NCI-H146 treated with DMSO at 0.1 percent for 48 hours (cell line): ENCODE results near the gene ARHGAP15.

ENCODE experiments used
- DNase-seq: peaks from one replicate; lab custom pipeline; 2025; ENCODE audit not compliant: unreplicated experiment; lab: John Stamatoyannopoulos, UW

The ARHGAP15 gene

DNA sequence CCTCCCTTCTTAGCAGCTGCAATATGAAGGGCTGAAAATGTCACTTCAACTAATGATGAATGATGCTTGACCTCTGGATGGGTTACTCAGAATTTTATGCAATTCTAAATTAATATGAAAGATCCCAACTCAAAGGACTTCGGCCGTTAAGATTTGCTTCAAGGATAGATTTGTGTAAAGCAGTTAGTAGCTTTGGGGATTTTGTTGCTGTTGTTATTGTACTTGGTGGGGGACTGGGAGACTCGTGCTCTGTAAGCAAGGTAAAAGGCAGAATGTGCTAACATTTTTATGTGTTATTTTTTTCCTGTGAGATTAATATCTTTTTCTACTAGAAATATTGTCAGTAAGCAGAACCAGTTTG lies 478.8 kb downstream of the ARHGAP15 start:
- no peak for DNase-seq

DNA sequence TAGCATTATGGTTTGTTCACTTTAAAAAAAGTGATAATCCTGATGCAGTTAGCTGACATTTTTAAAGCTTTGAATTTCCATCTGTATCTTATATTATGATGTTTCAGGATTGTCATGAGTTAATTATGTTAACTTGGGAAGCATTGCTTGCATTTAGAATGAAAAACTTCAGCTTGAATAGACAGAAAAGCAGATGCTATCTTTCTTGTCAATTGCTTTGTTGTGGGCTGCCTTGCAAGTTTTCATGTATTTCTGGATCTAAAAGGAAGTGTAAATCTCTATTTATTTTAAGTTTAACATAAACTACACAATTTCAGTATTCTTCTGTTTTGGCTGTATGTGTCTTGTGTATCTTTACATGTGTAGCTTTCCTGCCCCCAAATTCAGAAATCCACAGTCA lies 479.5 kb downstream of the ARHGAP15 start:
- no peak for DNase-seq

DNA sequence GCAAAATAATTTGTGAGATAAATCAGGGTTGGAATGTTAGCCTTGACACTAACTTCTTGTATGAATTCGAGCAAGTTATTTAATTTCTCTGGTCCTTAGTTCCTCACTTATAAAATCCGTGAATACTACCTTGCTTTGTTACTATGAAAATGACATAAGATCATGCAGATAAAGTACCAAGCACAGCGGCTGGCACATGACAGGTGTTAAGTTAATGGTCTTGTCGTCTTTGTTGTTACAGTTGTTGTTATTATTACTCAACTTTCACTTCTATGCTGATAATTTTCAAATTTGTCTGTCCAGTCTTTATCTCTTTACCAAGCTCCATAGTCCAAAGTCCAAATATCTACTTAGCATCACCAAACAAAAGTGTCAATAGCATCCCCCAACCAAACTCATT lies 482.1 kb downstream of the ARHGAP15 start:
- no peak for DNase-seq

DNA sequence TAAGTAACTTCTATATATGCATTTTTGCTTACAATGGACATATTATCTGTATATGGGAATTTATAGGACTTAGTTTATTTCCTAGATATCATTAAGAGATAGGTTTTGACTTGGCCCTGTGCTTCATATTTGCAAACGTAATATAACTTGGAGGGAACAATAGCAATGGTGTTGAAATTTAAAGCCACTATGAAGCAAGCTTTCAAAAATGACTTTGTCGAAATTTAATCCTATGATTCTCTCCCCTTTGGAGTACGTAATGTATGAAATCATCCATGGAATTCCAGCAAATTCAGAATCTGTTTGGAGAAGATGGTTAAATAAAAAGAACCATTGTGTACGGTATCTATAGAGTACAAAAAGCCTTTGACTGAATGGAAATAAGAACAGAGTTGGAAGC lies 486.3 kb downstream of the ARHGAP15 start:
- DNase-seq, result no peak

DNA sequence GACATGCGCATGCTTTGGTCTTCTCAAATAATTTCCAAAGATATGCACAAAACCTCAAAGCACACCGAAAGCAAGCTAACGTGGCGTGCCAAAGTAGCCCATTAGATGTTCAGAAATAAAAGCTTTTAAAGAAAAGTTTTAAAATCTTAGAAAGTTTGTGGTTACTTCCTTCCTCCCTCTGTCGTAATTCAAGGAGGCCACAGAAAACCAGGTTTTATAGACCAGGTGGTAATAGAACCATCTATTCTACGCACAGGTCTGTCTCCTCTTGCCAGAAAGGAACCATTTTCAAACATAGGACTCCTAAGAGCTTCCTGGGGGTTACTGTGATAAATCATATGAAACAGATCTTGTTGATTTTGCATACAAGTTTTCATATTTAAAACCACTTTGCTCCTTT lies 487.2 kb downstream of the ARHGAP15 start:
- DNase-seq, result no peak

DNA sequence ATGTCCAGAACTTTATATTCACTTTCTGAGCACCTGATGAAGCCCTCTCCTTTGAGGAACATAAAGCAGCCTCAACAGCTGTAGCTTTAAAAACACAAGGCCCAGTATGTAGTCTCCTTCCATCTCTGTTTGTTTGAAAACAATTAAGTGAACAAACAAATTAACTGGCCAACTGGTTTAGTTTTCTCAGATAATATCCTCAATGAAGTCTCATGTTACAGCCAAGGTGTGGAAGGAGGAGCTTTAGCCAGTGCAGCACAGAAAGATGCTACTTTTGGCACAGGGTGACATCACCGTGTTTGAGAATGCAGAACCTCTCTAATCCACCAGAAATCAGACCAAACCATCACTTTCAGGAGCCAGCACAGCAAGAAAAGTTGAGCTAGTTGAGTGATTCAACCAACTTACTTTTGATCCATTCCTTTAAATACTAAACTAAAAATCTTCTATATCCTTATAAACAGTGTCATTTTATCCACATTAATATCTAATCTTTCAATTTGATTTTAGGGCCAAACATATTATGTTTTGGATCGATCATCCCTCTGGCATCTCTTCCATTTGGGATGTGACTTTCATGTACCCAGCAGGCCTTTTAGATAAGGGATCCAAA lies 488.7 kb downstream of the ARHGAP15 start:
- DNase-seq, result peak; percentile 80

DNA sequence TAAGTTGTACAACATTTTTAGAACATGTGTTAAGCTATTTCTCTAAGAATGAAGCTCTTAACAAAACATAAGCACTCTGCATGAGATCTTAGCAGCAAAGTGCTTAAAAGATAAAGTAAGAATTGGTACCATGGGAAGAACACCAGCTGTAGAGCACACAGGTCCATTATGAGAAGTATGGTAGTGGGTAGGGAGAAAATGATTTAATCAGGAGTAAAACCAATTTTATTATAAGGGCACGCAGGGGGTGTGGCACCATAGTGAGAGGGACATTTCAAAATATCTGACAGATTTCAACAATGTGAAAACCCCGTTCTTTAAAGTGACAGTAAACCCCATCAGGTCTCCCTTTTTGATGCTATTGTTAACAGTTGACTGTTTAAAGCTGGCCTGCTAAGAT lies 492.9 kb downstream of the ARHGAP15 start:
- no peak for DNase-seq

DNA sequence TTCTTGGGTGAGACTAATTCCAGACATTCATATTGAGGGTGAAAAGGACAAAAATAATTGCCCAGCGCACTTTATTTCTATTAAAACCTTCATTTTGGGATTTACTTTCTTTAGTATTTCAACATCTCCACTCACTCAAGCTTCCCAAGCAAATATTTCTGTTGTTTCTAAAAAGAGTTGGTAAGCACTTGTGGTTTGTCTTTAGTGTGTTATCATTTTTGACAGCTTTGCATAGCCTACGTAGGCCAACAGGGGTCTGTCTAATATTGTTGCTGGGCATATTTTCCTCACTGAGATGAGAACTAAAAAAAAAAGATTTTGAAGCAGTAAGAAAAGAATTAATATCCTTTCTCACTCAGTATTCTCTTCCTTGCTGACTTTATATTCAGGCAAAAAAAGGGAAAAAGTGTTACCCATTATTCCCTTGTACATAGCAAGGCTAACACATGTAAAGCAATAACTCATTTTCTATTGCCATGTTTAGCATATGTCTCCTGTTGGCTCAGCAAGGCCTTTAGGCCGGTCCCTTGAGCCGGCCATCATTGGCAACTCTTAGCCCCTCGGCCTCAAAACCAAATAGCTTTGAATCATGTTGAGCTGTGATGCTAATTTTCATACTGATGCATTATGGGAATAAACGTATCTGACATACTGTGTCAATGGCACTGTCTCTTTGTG lies 494.2 kb downstream of the ARHGAP15 start:
- no peak for DNase-seq

DNA sequence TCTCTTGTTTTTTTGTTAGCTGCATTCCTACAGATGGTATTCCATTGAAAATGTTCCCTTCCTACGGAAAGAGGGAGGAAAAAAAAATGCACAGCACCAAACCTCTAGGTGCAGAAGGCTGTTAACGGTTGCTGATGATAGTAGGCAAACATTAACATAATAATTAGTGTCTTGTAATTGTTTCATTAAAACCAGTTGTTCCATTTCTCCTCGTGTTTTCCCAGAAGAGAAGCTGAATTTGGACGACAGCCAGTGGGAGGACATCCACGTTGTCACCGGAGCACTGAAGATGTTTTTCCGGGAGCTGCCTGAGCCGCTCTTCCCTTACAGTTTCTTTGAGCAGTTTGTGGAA lies 494.7 kb downstream of the ARHGAP15 start:
- DNase-seq, result no peak

DNA sequence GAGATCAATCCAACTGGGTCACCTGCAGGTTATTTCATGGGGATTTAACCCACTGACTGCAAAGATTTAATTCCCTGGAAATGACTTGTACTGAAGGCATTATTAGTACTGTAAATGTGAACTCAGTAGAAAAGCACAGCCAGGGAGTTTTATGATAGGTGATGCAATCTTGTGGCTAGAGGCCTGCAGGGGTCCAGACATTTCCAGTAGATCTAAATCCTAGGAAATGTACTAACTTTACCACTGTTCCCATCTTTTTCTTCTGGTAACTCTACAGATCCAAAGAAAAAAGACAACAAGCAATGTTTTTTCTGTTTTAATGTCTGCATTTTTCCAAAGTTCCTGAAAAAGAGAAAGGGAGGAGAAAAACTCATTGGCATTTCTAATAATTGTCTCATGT lies 500.1 kb downstream of the ARHGAP15 start:
- DNase-seq, result no peak

DNA sequence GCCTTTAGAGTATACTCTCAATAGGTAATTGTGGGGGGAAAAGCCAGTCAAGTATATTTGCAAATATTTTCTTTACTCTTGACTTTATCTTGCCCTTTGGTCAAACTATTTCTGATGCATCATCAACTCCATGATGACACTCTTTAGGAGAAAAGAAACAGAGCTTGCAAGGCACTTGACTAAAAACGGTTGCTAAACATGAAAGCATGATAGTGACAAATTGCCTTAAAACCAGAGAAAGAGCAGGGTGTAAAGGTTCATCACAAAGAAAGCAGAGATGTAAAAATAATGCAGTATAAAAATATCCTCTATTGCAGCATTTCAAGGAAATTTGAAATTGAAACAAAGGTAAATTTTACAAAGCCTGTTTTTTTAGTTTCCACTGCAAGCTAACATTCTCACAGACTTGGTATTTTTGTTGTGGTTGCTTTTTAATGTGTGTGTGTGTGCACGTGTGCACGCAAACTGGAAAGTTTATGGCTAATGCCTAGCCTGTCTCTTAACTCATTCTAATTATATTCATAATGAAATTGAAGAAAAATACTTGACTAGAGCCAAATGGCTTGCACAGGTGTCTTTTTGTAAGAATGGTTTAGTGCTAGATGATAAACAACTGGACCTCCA lies 503.6 kb downstream of the ARHGAP15 start:
- DNase-seq, result no peak

DNA sequence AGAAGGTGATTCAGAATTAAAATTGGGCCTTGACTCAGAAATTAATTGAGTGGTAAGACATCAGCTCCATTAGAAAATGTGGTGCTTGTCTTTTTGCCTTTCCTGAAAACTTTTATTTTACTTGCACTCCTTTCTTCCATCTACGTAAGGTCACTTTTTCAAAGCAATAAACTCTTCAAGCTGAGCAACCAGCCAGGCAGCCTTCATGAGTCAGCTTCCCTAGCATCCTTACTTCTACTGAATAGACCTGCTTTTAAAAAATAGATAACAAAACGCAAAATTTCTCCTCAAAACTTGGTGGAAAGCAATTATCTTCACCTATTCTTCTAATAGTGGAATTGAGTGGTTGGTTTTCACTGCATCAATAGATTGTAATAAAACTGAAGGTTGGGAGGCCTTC lies 504.2 kb downstream of the ARHGAP15 start:
- no peak for DNase-seq

DNA sequence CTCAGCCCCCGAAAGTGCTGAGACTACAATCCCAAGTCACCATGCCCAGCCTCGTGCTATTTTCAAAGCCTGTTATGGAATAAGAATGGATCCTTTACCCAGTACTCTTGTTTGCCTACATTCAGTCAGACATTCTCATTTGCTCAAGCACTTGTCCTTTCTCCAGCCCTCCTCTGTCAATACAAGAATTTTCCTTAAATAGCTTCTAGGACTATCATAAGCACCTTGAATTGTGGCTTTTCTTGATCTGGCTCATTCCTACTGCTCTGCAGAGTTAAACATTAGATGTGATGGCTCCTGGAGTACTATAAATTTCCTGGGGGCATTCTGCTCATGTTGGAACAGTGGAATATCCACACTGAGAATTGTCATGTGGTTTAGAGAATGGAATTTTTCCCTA lies 506.1 kb downstream of the ARHGAP15 start:
- DNase-seq, result no peak

DNA sequence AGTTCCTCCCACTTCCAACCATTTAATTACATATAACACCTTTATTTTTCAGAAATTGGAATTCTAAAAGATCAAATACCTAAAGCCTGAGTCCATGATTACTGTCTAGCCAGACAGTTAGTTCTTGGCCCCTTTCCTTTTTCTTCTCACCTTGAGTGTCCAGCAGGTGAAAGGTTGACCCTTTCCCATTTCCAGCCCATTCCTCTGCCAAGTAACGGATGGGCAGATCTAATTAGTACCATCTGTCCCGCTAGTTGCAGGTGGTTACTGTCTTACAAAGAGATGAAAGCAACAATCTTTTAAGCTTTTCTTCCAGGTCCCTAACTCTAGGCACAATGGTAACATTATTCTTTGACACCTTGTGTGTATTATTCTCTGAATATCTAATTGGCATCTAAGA lies 506.7 kb downstream of the ARHGAP15 start:
- no peak for DNase-seq

DNA sequence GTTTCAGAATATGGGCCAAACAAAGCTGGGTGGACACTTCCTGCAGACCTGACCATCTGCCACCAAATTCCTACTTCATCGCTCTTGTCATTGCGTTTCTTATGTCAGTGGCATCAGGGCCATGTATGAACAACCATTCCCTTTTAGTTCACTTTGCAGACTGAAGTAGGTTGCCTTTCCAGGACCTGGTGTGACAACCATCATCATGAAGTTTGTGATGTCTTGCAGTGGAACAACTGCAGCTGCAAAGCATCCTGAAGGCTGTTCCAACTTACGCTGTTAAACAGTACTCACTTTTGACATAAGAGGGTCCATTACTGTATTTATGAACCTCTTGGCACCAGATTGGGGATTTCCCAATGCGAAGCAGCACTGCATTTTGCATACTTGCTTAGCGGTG lies 511.6 kb downstream of the ARHGAP15 start:
- DNase-seq, result no peak

DNA sequence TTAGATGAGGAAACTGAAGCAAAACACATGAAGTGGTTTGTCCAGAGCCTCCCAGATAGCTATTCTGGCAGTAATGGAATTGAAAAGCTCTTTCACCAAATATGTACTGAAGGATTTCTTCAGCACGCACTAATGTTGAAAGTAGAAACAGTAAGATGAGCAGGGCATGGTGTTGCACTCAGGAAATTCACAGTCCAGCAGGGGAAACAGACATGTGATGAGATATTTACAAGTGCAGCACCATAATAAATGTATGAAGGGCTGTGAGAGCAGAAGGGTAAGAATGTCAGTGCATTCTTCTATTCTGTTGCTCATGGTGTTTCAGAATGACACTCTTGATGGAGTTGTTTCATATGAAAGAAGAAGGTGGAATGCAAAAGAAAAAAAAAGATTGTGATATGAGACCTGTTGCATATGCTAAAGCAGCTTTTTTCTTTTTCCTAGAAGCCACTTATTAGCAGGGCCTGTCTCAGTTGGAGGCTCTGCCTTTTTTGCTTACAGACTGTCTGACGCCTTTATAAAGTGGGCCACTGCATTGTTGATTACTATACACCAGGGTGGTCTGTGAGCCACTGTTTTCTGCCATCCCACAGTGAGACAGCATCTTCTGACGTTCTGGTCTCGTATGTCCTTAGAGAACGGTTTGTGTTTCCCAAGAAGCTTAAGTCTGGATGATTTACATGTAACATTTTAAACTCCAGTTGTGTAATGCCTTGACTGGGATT lies 516.9 kb downstream of the ARHGAP15 start:
- DNase-seq, result no peak

DNA sequence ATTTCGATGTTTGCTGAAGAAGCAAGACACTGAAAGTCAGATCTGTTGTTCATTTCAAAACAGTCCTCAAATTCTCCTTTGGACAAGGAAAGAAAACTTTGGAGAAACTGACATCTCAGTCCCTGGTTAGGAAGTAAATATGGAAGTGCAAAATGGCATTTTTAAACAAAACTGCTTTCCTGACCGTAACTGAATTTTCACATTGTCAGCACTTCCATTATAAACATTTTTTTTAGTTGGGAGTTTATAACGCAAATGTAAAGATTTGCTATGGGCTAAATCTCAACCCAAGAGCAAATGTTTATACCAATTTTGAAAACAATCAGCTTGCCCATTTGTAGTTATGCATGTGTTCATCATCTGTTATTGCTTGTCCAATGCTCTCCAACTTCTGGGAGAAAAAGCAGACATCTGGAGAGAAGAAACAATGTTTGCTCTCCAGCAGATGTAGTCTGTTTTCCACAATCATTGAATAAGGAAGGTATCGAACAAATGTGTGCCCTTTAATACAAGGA lies 520.1 kb downstream of the ARHGAP15 start:
- no peak for DNase-seq

DNA sequence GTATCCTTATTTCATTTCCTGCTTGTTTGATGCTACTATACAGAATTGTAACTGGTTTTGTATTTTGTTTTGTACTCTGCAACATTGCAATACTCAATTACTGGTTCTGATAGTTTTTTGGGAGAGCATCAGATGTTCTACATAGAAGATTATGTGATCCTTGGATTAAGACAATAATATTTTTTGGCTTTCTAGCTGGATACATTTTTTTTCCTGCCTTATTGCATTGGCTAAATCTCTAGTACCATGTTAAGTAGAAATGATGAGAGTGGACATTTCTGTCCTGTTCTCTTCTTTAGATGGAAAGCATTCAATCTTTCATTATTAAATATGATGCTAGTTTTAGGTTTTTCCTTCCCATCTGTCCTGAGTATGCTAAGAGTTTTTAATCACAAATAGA lies 523.5 kb downstream of the ARHGAP15 start:
- no peak for DNase-seq

DNA sequence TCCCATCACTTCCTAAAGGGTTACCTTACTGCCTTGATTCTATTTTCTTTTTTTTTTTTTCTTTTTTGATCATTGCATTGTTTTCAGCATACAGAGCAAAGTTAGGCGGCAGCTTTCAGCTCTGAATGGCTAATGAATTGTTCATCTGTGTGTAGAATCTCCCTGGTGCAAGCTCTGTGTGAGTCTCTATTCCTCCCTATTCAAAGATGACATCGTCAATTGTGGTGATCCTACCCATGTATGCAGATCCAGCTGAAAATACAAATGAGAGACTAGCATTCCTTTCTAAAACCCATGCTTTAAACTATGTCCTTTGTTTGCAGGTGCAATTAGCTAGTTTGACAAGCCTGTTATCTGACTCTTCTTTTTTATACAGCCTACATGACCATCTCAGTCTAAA lies 539.0 kb downstream of the ARHGAP15 start:
- peak; percentile 54 for DNase-seq

DNA sequence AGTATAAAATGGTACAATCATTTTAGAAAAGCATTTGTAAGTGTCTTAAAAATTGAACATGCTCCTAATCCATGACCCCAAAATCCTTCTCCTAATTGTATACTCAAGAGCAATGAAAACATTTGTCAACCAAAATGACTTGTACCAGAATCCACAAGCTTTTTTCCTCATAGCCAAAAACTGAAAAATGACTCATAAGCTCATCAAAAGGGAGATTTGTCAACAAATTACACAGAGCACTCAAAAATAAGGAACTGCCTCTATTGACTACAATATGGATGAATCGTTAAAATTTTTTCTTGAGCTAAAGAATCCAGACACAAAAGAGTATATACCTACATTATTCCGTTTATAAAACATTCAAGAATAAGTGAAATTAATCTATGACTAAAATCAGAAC lies 544.8 kb downstream of the ARHGAP15 start:
- DNase-seq, result no peak

DNA sequence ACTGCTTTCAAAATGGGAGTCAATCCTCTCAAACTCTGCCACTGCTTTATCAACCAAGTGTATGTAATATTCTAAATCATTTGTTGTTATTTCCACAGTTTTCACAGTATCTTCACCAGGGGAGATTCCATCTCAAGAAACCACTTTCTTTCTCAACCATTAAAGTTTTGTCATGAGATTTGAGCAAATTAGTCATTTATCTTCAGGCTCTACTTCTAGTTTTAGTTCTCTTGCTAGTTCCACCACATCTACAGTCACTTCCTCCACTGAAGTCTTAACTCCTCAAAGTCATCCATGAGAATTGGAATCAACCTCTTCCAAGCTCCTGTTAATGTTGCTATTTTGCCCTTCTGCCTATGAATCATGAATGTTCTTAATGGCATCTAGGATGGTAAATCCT lies 545.8 kb downstream of the ARHGAP15 start:
- DNase-seq, result no peak

DNA sequence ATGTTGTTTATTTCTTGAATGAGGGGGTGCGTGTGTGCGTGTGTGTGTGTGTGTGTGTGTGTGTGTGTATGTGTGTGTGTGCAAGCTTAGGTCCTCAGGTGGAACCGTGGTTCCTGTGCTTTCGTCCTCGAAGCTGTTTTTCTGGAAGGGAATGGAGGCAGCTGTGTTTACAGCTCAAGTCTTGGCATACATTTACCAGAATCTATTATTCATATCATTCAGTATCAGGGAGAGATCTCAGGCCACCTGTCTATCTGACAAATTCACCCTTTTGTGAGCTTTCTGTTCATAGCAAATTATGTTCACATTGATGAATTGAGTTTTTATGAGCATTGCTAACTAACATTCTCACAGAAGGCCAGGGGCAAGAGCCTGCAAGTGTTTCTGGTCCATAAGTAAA lies 550.4 kb downstream of the ARHGAP15 start:
- DNase-seq, result peak; percentile 76
